IMR-90 (cell line): ENCODE data around the gene EGFL7. TPM values are rescaled to one million over a fixed set of nuclear protein-coding genes. Genes with fewer than 3 reads are reported as not detected.

ENCODE experiments used
- ATAC-seq: fragments of 200-7000 bp; cut with Tn5 transposase; 2 replicates; pipeline ENCODE4 v1.9.1; 2020; ENCODE audit warnings: low read depth, mild to moderate bottlenecking, moderate library complexity
- BruUV-seq: library from RNA; stranded (reverse); fragments of 400-500 nt; replicated peaks from 2 replicates; lab custom pipeline; 2021; lab: Mats Ljungman, UMichigan
- CTCF ChIA-PET: fragments of 300-600 bp; formaldehyde crosslinking; extraction: SDS; loops from one replicate; lab custom pipeline; 2021; ENCODE audit warnings: antibody characterized with exemption; lab: Yijun Ruan, JAX
- POLR2A ChIA-PET: fragments of 300-600 bp; sonication (Branson Sonifier 250); formaldehyde crosslinking; loops from one replicate; lab custom pipeline; 2022; ENCODE audit warnings: antibody characterized with exemption; ENCODE audit not compliant: unreplicated experiment; lab: Charles Lee
- DNase-seq: peaks from one replicate; pipeline ENCODE4 v3.0.0; 2013
- H2AFZ ChIP-seq: replicated peaks from 2 replicates; pipeline ENCODE3; 2013; ENCODE audit warnings: low read length, mild to moderate bottlenecking; ENCODE audit not compliant: poor library complexity
- H2AK5ac ChIP-seq: 2 replicates; pipeline ENCODE4 v1.6.1; 2013; ENCODE audit warnings: low read depth, low read length, inconsistent platforms
- H2AK9ac ChIP-seq: replicated peaks from 2 replicates; pipeline ENCODE3; 2013; ENCODE audit warnings: mild to moderate bottlenecking, low read depth, low read length, moderate library complexity; ENCODE audit not compliant: poor library complexity
- H2BK120ac ChIP-seq: 2 replicates; pipeline ENCODE4 v1.6.1; 2013; ENCODE audit warnings: low read depth, low read length, inconsistent platforms
- H2BK15ac ChIP-seq: 3 replicates; pipeline ENCODE4 v1.6.1; 2013; ENCODE audit warnings: low read depth, low read length, inconsistent platforms
- H2BK20ac ChIP-seq: 2 replicates; pipeline ENCODE4 v1.6.1; 2013; ENCODE audit warnings: low read depth, mild to moderate bottlenecking, inconsistent platforms, low read length, moderate library complexity
- H2BK5ac ChIP-seq: 2 replicates; pipeline ENCODE4 v1.6.1; 2013; ENCODE audit warnings: mild to moderate bottlenecking, low read depth, low read length, inconsistent platforms; ENCODE audit not compliant: poor library complexity, severe bottlenecking
- H3K14ac ChIP-seq: replicated peaks from 2 replicates; pipeline ENCODE4 v1.6.1; 2013; ENCODE audit warnings: low read depth, low read length, inconsistent platforms
- H3K18ac ChIP-seq: 2 replicates; pipeline ENCODE4 v1.6.1; 2013; ENCODE audit warnings: low read depth, low read length, control low read depth
- H3K23ac ChIP-seq: 2 replicates; pipeline ENCODE4 v1.6.1; 2013; ENCODE audit warnings: low read depth, low read length, inconsistent platforms
- H3K27ac ChIP-seq: 2 replicates; pipeline ENCODE4 v1.5.1; 2013; ENCODE audit warnings: mild to moderate bottlenecking, control low read depth, low read length; ENCODE audit not compliant: insufficient read depth
- H3K27me3 ChIP-seq: 2 replicates; pipeline ENCODE4 v1.6.1; 2013; ENCODE audit warnings: low read length; ENCODE audit not compliant: control insufficient read depth, insufficient read depth
- H3K36me3 ChIP-seq: 2 replicates; pipeline ENCODE4 v1.6.1; 2013; ENCODE audit warnings: low read length, mixed read lengths; ENCODE audit not compliant: control insufficient read depth, insufficient read depth
- H3K4ac ChIP-seq: 2 replicates; pipeline ENCODE4 v1.6.1; 2013; ENCODE audit warnings: low read depth, low read length, inconsistent platforms
- H3K4me1 ChIP-seq: 2 replicates; pipeline ENCODE4 v1.6.1; 2013; ENCODE audit warnings: low read length, mixed read lengths; ENCODE audit not compliant: control insufficient read depth, insufficient read depth
- H3K4me2 ChIP-seq: 2 replicates; pipeline ENCODE4 v1.6.1; 2013; ENCODE audit warnings: low read depth, mild to moderate bottlenecking, control low read depth, low read length, moderate library complexity
- H3K4me3 ChIP-seq: 2 replicates; pipeline ENCODE4 v1.5.1; 2013; ENCODE audit warnings: low read depth, mild to moderate bottlenecking, control low read depth, low read length, moderate library complexity; ENCODE audit not compliant: insufficient read depth
- H3K56ac ChIP-seq: 2 replicates; pipeline ENCODE4 v1.6.1; 2013; ENCODE audit warnings: low read length, inconsistent platforms; ENCODE audit not compliant: insufficient read depth; ENCODE audit errors: extremely low read depth
- H3K79me1 ChIP-seq, 2 experiments: 2 replicates each; pipeline ENCODE4 v1.6.1; 2013; ENCODE audit warnings: low read length in 2 of 2, inconsistent platforms in 1 of 2, low read depth in 1 of 2
- H3K9ac ChIP-seq: 2 replicates; pipeline ENCODE4 v1.6.1; 2013; ENCODE audit warnings: low read depth, low read length, control low read depth
- H3K9me1 ChIP-seq: 2 replicates; pipeline ENCODE4 v1.6.1; 2013; ENCODE audit warnings: low read length, inconsistent platforms; ENCODE audit not compliant: insufficient read depth
- H3K9me3 ChIP-seq: 2 replicates; pipeline ENCODE4 v1.6.1; 2013; ENCODE audit warnings: low read length; ENCODE audit not compliant: control insufficient read depth, insufficient read depth
- H4K20me1 ChIP-seq: 2 replicates; pipeline ENCODE4 v1.6.1; 2013; ENCODE audit warnings: low read length, inconsistent platforms; ENCODE audit not compliant: insufficient read depth
- H4K5ac ChIP-seq: 2 replicates; pipeline ENCODE4 v1.6.1; 2013; ENCODE audit warnings: mild to moderate bottlenecking, low read depth, low read length, control low read depth
- H4K8ac ChIP-seq, 2 experiments: 2 replicates each; pipeline ENCODE4 v1.6.1; 2013; ENCODE audit warnings: low read depth in 2 of 2, low read length in 2 of 2, control low read depth in 1 of 2, inconsistent platforms in 1 of 2
- H4K91ac ChIP-seq: 2 replicates; pipeline ENCODE4 v1.6.1; 2013; ENCODE audit warnings: low read depth, low read length, inconsistent platforms; ENCODE audit not compliant: insufficient read depth
- POLR2A ChIP-seq: IDR thresholded peaks from 2 replicates; pipeline ENCODE4 v1.6.1; 2012; ENCODE audit warnings: mild to moderate bottlenecking, low read depth, low read length
- WGBS, 2 experiments: methylation state at CpG; one replicate each; pipeline versions ENCODE4 v1.1.5 to v1.1.7; 2013; ENCODE audit warnings: missing lambda C conversion rate in 2 of 2; ENCODE audit not compliant: insufficient read length in 1 of 2; ENCODE audit errors: extremely low coverage in 2 of 2; 5-methylcytosine and 5-hydroxymethylcytosine counted together
- dilution Hi-C: fragments of 300-500 bp; cut with HindIII; formaldehyde crosslinking; loops from one replicate; pipeline ENCODE4 v1.14.3; 2018; ENCODE audit warnings: low sequenced_read_pairs; ENCODE audit not compliant: unreplicated experiment
- in situ Hi-C: fragments of 300-500 bp; cut with MboI; formaldehyde crosslinking; loops from 3 replicates; pipeline ENCODE4 v1.14.3; 2019; ENCODE audit warnings: low sequenced_read_pairs, inconsistent platforms, mixed read lengths
- intact Hi-C: fragments of 100-400 bp; cut with micrococcal nuclease; formaldehyde crosslinking; loops from 2 replicates; pipeline ENCODE4 v1.10.0; 2022
- polyA plus RNA-seq, 3 experiments: library from polyadenylated mRNA; depleted of rRNA; stranded (reverse); fragments of >200 nt; gene quantifications; 2 replicates each; pipeline ENCODE4 v1.2.3, GENCODE V29; 2012; ENCODE audit warnings: low replicate concordance in 1 of 3
- total RNA-seq: library from RNA; depleted of rRNA; stranded (reverse); fragments of >200 nt; gene quantifications from 2 replicates; pipeline ENCODE4 v1.2.3, GENCODE V29; 2012
- TF ChIP-seq, protein P1 (sequence below): conservative IDR thresholded peaks from 2 replicates; pipeline ENCODE4 v1.5.1; 2012; ENCODE audit warnings: mild to moderate bottlenecking, low read depth, low read length, improper control_type of control experiment

The EGFL7 gene
- total and polyA plus RNA-seq, 2 of the 4 experiments (the other 2 are of a cell fraction), result 2.2 to 10.4 TPM

GRCh38 chr9:136665111-136665703 lies 2.5 kb downstream of the EGFL7 start (continued):
- TF ChIP-seq POLR2A, result no peak

- Histone ChIP-seq H2AK5ac (no peak overlapping the region), H3K27me3 (peaks cover 34% of the 10 kb centered on the region; the same call in 1 of the 2 replicates), H2AK9ac (no peak overlapping the region), H2BK20ac (no peak overlapping the region), H2BK5ac (no peak overlapping the region), H3K36me3 (no peaks in the 10 kb centered on the region), H3K79me1 (no peaks in the 10 kb centered on the region), H3K18ac (no peak overlapping the region), H3K9me1 (no peaks in the 10 kb centered on the region), H3K4me2 (peak overlapping the region; percentile 59), H3K9me3 (no peaks in the 10 kb centered on the region), H4K8ac (no peak overlapping the region), H4K5ac (no peak overlapping the region), H3K14ac (no peak overlapping the region), H2BK15ac (no peak overlapping the region), H3K4me1 (peaks cover 4% of the 10 kb centered on the region; the same call in 1 of the 2 replicates), H3K4me3 (peak overlapping the region; percentile 50), H2BK120ac (no peak overlapping the region), H3K23ac (no peak overlapping the region), H2AFZ (peak overlapping the region; percentile 72), H4K20me1 (no peaks in the 10 kb centered on the region; the same call in 1 of the 2 replicates), H4K91ac (no peak overlapping the region), H3K27ac (no peak overlapping the region), H3K56ac (no peak overlapping the region), H3K4ac (no peak overlapping the region), H3K9ac (no peak overlapping the region)
- ChIA-PET POLR2A (no interaction called here), CTCF (no interaction called here)
- TF ChIP-seq, protein P1, sequence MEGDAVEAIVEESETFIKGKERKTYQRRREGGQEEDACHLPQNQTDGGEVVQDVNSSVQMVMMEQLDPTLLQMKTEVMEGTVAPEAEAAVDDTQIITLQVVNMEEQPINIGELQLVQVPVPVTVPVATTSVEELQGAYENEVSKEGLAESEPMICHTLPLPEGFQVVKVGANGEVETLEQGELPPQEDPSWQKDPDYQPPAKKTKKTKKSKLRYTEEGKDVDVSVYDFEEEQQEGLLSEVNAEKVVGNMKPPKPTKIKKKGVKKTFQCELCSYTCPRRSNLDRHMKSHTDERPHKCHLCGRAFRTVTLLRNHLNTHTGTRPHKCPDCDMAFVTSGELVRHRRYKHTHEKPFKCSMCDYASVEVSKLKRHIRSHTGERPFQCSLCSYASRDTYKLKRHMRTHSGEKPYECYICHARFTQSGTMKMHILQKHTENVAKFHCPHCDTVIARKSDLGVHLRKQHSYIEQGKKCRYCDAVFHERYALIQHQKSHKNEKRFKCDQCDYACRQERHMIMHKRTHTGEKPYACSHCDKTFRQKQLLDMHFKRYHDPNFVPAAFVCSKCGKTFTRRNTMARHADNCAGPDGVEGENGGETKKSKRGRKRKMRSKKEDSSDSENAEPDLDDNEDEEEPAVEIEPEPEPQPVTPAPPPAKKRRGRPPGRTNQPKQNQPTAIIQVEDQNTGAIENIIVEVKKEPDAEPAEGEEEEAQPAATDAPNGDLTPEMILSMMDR, result 0 out of 2 replicates have a peak, but pooled peaks have one; percentile 11
- no peak for TF ChIP-seq POLR2A
- no peak for DNase-seq
- in situ Hi-C loops, result no loop called here
- no TSS peak for BruUV-seq
- peak; percentile 59 for ATAC-seq
- WGBS, 2 experiments, result 0% methylated on average over 28 of the region's 109 CpGs; no CpG with 5 or more reads in 1 of the 2 experiments
- dilution Hi-C loops, result no loop called here
- intact Hi-C loops, result no loop called here
Measured at GRCh38 chr9:136665704-136666371, 3.1 kb downstream of the EGFL7 start.
